OCI-LY3 (cell line): ENCODE results near the gene INCENP.

ENCODE experiments used
- CTCF ChIP-seq: fragments of 200-600, 300-600 bp; sonication (generic); IDR thresholded peaks from 2 replicates; pipeline ENCODE4 v1.5.1; 2014; ENCODE audit warnings: antibody characterized with exemption, low read length, low read depth
- EZH2phosphoT487 ChIP-seq: fragments of 200-600 bp; shearing (Covaris generic); IDR thresholded peaks from 2 replicates; pipeline ENCODE4 v1.6.1; 2018; ENCODE audit warnings: antibody characterized with exemption, mixed run types, low read depth

- TF ChIP-seq CTCF = no peak
- TF ChIP-seq EZH2phosphoT487 = no peak
Measured at GRCh38 chr11:62157603-62158002, 33.8 kb downstream of the INCENP start.
